22Rv1 (cell line): Measurements from ENCODE around the gene MEIOB.
A peak's percentile ranks its signal among the peaks of the same experiment; 100 is the strongest.

Experiments used
- H3K27ac ChIP-seq: fragments of 450-650 bp; 2 replicates; pipeline ENCODE4 v1.5.1; 2017
- CTCF ChIP-seq: fragments of 450-650 bp; IDR thresholded peaks from 2 replicates; pipeline ENCODE4 v1.5.1; 2017; ENCODE audit warnings: mild to moderate bottlenecking
- ZFX ChIP-seq: fragments of 450-650 bp; IDR thresholded peaks from 2 replicates; pipeline ENCODE4 v1.6.1; 2017; ENCODE audit warnings: antibody characterized with exemption, borderline replicate concordance

Gene MEIOB

GRCh38 chr16:1818873-1819525 is 53.0 kb downstream of the MEIOB start:
- H3K27ac ChIP-seq, result no peak overlapping the region
- TF ChIP-seq CTCF (no peak), ZFX (no peak)

- no peak for TF ChIP-seq CTCF
- TF ChIP-seq ZFX, result no peak
- H3K27ac ChIP-seq, result no peak overlapping the region
Measured at GRCh38 chr16:1818204-1818872, 53.6 kb downstream of the MEIOB start.

GRCh38 chr16:1817716-1818115 is 54.2 kb downstream of the MEIOB start:
- H3K27ac ChIP-seq, result no peak overlapping the region
- TF ChIP-seq ZFX (no peak), CTCF (no peak)

DNA sequence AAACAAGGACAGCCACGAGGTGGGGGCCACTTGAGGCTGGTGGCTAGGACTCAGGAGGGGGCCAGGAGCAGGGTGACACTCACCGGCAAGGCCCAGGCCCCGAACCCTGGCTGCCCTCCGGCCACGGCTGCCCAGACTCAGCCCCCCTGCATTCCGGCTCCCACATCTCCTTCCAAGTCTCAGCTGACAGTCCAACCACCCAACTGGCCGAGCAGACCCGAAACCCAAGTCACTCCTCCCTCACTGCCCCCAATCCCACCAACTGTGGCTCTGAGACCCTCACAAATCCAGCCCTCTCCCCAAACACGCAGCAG is 54.7 kb downstream of the MEIOB start:
- H3K27ac ChIP-seq, result no peak overlapping the region
- TF ChIP-seq ZFX (no peak), CTCF (no peak)

GRCh38 chr16:1816396-1817275 is 55.3 kb downstream of the MEIOB start:
- no peak overlapping the region for H3K27ac ChIP-seq
- TF ChIP-seq CTCF (no peak), ZFX (no peak)

GRCh38 chr16:1815461-1815860 is 56.5 kb downstream of the MEIOB start:
- TF ChIP-seq ZFX (no peak), CTCF (no peak)
- no peak overlapping the region for H3K27ac ChIP-seq

GRCh38 chr16:1812732-1813163 is 59.2 kb downstream of the MEIOB start:
- H3K27ac ChIP-seq, result no peak overlapping the region

More at GRCh38 chr16:1812732-1813163, 59.2 kb downstream of the MEIOB start:
- TF ChIP-seq ZFX, result no peak
- peak; percentile 53 for TF ChIP-seq CTCF
